IPS-15b (cell line): Measurements from ENCODE around the gene EYS.

ENCODE experiments used
- H3K27me3 ChIP-seq: one replicate; pipeline ENCODE4 v1.6.1; 2013; ENCODE audit warnings: low read length; ENCODE audit not compliant: control insufficient read depth, insufficient read depth
- H3K36me3 ChIP-seq: one replicate; pipeline ENCODE4 v1.6.1; 2013; ENCODE audit warnings: low read length; ENCODE audit not compliant: control insufficient read depth, insufficient read depth
- H3K4me1 ChIP-seq: one replicate; pipeline ENCODE4 v1.6.1; 2013; ENCODE audit warnings: mild to moderate bottlenecking, low read length; ENCODE audit not compliant: control insufficient read depth, insufficient read depth
- H3K4me3 ChIP-seq: one replicate; pipeline ENCODE4 v1.5.1; 2013; ENCODE audit warnings: low read depth, low read length
- H3K9ac ChIP-seq: one replicate; pipeline ENCODE4 v1.6.1; 2013; ENCODE audit warnings: low read depth, mild to moderate bottlenecking, low read length
- H3K9me3 ChIP-seq: one replicate; pipeline ENCODE4 v1.6.1; 2013; ENCODE audit warnings: mild to moderate bottlenecking, low read length; ENCODE audit not compliant: control insufficient read depth, insufficient read depth

Gene EYS

GRCh38 chr6:64439274-64439673 lies 1267.8 kb downstream of the EYS start:
- no peak overlapping the region for H3K4me3 ChIP-seq
- H3K9me3 ChIP-seq, result no peaks in the 10 kb centered on the region
- no peak overlapping the region for H3K9ac ChIP-seq
- H3K36me3 ChIP-seq, result no peaks in the 10 kb centered on the region
- H3K27me3 ChIP-seq, result no peaks in the 10 kb centered on the region
- no peaks in the 10 kb centered on the region for H3K4me1 ChIP-seq

DNA sequence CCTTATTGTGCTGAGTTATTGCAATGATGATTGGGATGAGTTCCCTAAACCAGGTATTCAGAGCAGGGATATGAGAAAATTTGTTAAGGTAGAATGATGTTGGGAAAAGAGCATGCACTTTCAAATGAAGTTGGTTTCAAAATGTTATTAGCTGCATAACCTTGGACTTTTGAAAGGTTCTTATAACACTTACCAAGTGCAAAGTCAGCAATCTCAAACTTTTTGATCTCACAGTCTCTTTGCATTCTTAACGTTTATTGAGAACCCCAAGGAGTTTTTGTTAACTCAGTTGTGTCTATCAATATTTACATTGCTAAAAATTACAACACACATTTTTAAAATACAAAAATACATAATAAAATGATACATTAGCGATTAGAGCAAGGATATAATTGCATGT lies 1269.0 kb downstream of the EYS start:
- no peak overlapping the region for H3K9ac ChIP-seq
- no peaks in the 10 kb centered on the region for H3K27me3 ChIP-seq
- no peaks in the 10 kb centered on the region for H3K9me3 ChIP-seq
- H3K4me1 ChIP-seq, result no peaks in the 10 kb centered on the region
- H3K4me3 ChIP-seq, result no peak overlapping the region
- no peaks in the 10 kb centered on the region for H3K36me3 ChIP-seq

GRCh38 chr6:64429926-64430325 lies 1277.1 kb downstream of the EYS start:
- H3K9ac ChIP-seq, result no peak overlapping the region
- no peak overlapping the region for H3K4me3 ChIP-seq
- H3K4me1 ChIP-seq, result no peaks in the 10 kb centered on the region
- H3K27me3 ChIP-seq, result no peaks in the 10 kb centered on the region
- no peaks in the 10 kb centered on the region for H3K9me3 ChIP-seq
- H3K36me3 ChIP-seq, result no peaks in the 10 kb centered on the region

DNA sequence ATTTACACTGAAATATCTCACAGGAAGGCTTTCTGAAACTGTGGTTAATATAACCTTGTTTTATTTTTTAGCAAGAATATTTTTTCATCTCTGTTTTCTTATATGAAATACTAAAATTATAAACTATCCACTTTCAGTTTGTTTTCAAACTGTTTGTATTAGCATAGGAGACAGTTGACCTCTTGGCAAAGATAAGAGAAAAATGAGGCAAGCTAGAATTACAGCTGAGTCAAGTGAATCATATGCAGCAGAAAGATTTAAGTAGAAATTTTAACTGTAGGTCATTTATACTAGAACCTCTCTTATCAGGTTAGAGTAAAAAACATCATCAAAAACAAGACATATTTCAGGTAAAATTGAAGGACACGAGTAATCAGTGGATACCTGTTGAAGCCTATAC lies 1278.8 kb downstream of the EYS start:
- H3K27me3 ChIP-seq, result no peaks in the 10 kb centered on the region
- H3K9ac ChIP-seq, result no peak overlapping the region
- no peaks in the 10 kb centered on the region for H3K9me3 ChIP-seq
- H3K4me1 ChIP-seq, result no peaks in the 10 kb centered on the region
- H3K4me3 ChIP-seq, result no peak overlapping the region
- no peaks in the 10 kb centered on the region for H3K36me3 ChIP-seq

DNA sequence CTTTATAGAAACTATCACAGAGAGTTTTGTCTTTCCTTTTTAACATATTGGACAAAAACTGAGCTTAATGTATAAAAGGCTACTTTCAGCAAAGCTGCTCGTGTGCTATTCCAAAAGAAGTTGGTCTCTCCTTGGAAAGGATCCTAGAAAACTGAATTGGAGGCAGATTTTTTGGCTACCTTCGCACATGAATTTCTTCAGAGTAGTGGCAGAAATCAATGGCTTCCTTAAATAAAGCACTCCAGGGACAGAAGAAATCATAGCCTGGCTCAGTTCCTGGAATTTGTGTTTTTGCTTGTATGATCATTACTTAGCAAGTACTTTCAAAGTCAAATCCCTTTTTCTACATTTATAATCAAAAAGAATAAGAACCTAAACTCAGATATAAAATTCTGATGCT lies 1291.1 kb downstream of the EYS start:
- no peak overlapping the region for H3K9ac ChIP-seq
- no peaks in the 10 kb centered on the region for H3K4me1 ChIP-seq
- H3K4me3 ChIP-seq, result no peak overlapping the region
- no peaks in the 10 kb centered on the region for H3K27me3 ChIP-seq
- H3K9me3 ChIP-seq, result no peaks in the 10 kb centered on the region
- H3K36me3 ChIP-seq, result no peaks in the 10 kb centered on the region

DNA sequence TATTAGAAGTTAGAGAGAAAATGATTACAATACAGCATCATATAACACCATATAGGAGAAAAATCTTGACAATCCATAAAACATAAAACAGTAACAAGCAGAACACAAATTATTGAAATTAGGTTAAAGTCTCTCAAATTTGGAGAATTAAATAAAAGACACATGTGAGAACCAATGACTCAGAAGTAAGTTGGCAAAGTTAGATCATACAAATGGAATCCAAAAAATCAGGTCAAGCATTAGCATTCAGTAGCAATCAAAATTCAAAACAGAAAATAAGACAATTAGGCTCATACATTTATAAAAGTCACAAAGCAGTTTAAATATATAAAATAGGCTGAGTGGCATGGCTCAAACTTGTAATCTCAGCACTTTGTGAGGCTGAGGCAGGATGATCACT lies 1295.8 kb downstream of the EYS start:
- Histone ChIP-seq H3K36me3 (no peaks in the 10 kb centered on the region), H3K4me1 (no peaks in the 10 kb centered on the region), H3K9ac (no peak overlapping the region), H3K9me3 (no peaks in the 10 kb centered on the region), H3K27me3 (no peaks in the 10 kb centered on the region), H3K4me3 (no peak overlapping the region)

GRCh38 chr6:64409948-64410347 lies 1297.1 kb downstream of the EYS start:
- Histone ChIP-seq H3K27me3 (no peaks in the 10 kb centered on the region), H3K36me3 (no peaks in the 10 kb centered on the region), H3K4me1 (no peaks in the 10 kb centered on the region), H3K9ac (no peak overlapping the region), H3K4me3 (no peak overlapping the region), H3K9me3 (no peaks in the 10 kb centered on the region)

GRCh38 chr6:64404396-64404795 lies 1302.6 kb downstream of the EYS start:
- Histone ChIP-seq H3K36me3 (no peaks in the 10 kb centered on the region), H3K4me3 (no peak overlapping the region), H3K4me1 (no peaks in the 10 kb centered on the region), H3K9ac (no peak overlapping the region), H3K27me3 (no peaks in the 10 kb centered on the region), H3K9me3 (no peaks in the 10 kb centered on the region)

DNA sequence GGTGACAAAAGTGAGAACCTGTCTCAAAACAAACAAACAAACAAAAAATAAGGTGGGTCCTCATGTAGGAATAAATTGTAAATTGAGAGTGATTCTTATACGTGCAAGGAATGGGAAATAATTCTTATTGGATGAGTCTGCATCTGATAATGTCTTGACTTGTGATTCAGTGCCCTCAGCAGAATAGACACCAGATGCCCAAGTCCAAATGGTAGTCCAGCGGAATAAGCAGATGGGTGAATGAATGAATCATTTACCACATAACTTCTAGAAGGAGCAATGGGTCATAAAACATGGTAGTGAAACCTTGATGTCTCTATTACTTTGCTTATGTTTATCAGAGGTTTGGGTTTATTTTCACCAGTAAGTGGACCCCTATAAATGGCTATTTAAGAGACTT lies 1323.7 kb downstream of the EYS start:
- Histone ChIP-seq H3K4me1 (no peaks in the 10 kb centered on the region), H3K9ac (no peak overlapping the region), H3K27me3 (no peaks in the 10 kb centered on the region), H3K9me3 (no peaks in the 10 kb centered on the region), H3K36me3 (no peaks in the 10 kb centered on the region), H3K4me3 (no peak overlapping the region)

- H3K9me3 ChIP-seq, result no peaks in the 10 kb centered on the region
- H3K9ac ChIP-seq, result no peak overlapping the region
- no peak overlapping the region for H3K4me3 ChIP-seq
- H3K4me1 ChIP-seq, result no peaks in the 10 kb centered on the region
- no peaks in the 10 kb centered on the region for H3K36me3 ChIP-seq
- H3K27me3 ChIP-seq, result no peaks in the 10 kb centered on the region
Observed at GRCh38 chr6:64376394-64376793, 1330.6 kb downstream of the EYS start.

DNA sequence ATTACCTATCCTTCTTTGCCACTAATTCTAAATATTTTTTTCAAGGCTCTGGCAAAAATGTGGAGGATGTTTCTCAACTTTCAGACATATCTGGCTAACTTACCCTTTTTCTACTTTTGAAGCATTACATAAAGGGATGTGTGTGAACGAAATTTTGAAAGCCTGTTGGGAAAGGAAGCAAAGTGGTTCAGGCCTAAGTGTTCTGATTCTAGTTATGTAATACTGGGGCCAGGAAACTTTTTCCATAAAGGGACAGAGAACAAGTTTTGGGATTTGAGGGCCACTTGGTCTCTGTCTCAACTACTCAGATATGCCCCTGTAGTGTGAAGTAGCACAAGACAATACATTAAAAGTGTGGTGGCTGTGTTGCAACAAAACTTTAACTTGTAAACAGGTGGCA lies 1349.6 kb downstream of the EYS start:
- Histone ChIP-seq H3K27me3 (no peaks in the 10 kb centered on the region), H3K4me3 (no peak overlapping the region), H3K4me1 (no peaks in the 10 kb centered on the region), H3K36me3 (no peaks in the 10 kb centered on the region), H3K9ac (no peak overlapping the region), H3K9me3 (no peaks in the 10 kb centered on the region)

GRCh38 chr6:64347411-64347810 lies 1359.6 kb downstream of the EYS start:
- Histone ChIP-seq H3K27me3 (no peaks in the 10 kb centered on the region), H3K4me1 (no peaks in the 10 kb centered on the region), H3K9me3 (no peaks in the 10 kb centered on the region), H3K9ac (no peak overlapping the region), H3K4me3 (no peak overlapping the region), H3K36me3 (no peaks in the 10 kb centered on the region)

- Histone ChIP-seq H3K36me3 (no peaks in the 10 kb centered on the region), H3K27me3 (no peaks in the 10 kb centered on the region), H3K9ac (no peak overlapping the region), H3K4me3 (no peak overlapping the region), H3K9me3 (no peaks in the 10 kb centered on the region), H3K4me1 (no peaks in the 10 kb centered on the region)
Observed at GRCh38 chr6:64335195-64335594, 1371.8 kb downstream of the EYS start.
